Measurements from ENCODE around the gene GNAZ.

- TF ChIP-seq EZH2 (IDR thresholded peaks at IDR 0.05; ENCODE audit: insufficient read depth, poor library complexity, severe bottlenecking), result no peak
- TF ChIP-seq EZH2phosphoT487 (IDR thresholded peaks at IDR 0.05; ENCODE audit: insufficient read depth, low read depth), result no peak
Measured at GRCh38 chr22:23152238-23153114, 82.2 kb downstream of the GNAZ start.
